Glutamatergic neuron (in vitro differentiated cells): ENCODE measurements around the gene KCNQ1. TPM values are rescaled to one million over a fixed set of nuclear protein-coding genes. Genes with fewer than 3 reads are reported as not detected.

Experiments
- DNase-seq: peaks from one replicate; pipeline ENCODE4 v3.0.0; 2022
- H3K27ac Mint-ChIP-seq: one replicate; pipeline ENCODE4 v1.8.0; 2020; ENCODE audit warnings: mild to moderate bottlenecking, mixed read lengths, inconsistent platforms; ENCODE audit not compliant: unreplicated experiment
- H3K27me3 Mint-ChIP-seq: one replicate; pipeline ENCODE4 v1.8.0; 2020; ENCODE audit warnings: mild to moderate bottlenecking, moderate library complexity, mixed read lengths, inconsistent platforms; ENCODE audit not compliant: unreplicated experiment
- H3K36me3 Mint-ChIP-seq: one replicate; pipeline ENCODE4 v1.8.0; 2020; ENCODE audit warnings: mild to moderate bottlenecking, mixed read lengths, inconsistent platforms; ENCODE audit not compliant: unreplicated experiment
- H3K4me1 Mint-ChIP-seq: one replicate; pipeline ENCODE4 v1.8.0; 2020; ENCODE audit warnings: mild to moderate bottlenecking, low read depth, mixed read lengths, inconsistent platforms; ENCODE audit not compliant: unreplicated experiment
- H3K4me3 Mint-ChIP-seq: one replicate; pipeline ENCODE4 v1.8.0; 2020; ENCODE audit warnings: mild to moderate bottlenecking, mixed read lengths, inconsistent platforms; ENCODE audit not compliant: unreplicated experiment
- H3K9me3 Mint-ChIP-seq: one replicate; pipeline ENCODE4 v1.8.0; 2020; ENCODE audit warnings: mild to moderate bottlenecking, moderate library complexity, mixed read lengths, inconsistent platforms; ENCODE audit not compliant: unreplicated experiment
- CTCF ChIP-seq: fragments of 200-600 bp; sonication (generic); IDR thresholded peaks from one replicate; pipeline ENCODE4 v1.5.0; 2021; ENCODE audit not compliant: partially characterized antibody, unreplicated experiment
- total RNA-seq: library from RNA; stranded (reverse); fragmentation: NEBNext Ultra II Directional; extraction: Animal tissue kit (Norgen Biotek cat#: 25700); gene quantifications from one replicate; pipeline ENCODE4 v1.2.1, GENCODE V29; 2021; ENCODE audit not compliant: unreplicated experiment

The KCNQ1 gene
- total RNA-seq, 1 donor from 2014 or later: 0.44 TPM

GRCh38 chr11:2691355-2691761, 246.6 kb downstream of the KCNQ1 start:
- H3K9me3 Mint-ChIP-seq: peaks cover 6% of the 10 kb centered on the region
- DNase-seq: no peak

GRCh38 chr11:2691991-2692875, 247.4 kb downstream of the KCNQ1 start:
- peaks cover 6% of the 10 kb centered on the region for H3K9me3 Mint-ChIP-seq
- no peak for TF ChIP-seq CTCF
- H3K27ac Mint-ChIP-seq: peak overlapping the region; percentile 11
- peaks cover 8% of the 10 kb centered on the region for H3K27me3 Mint-ChIP-seq
- peaks cover 48% of the 10 kb centered on the region for H3K4me1 Mint-ChIP-seq
- H3K36me3 Mint-ChIP-seq: no peaks in the 10 kb centered on the region
- DNase-seq: no peak
- peak overlapping the region; percentile 55 for H3K4me3 Mint-ChIP-seq

More at GRCh38 chr11:2691355-2691761, 246.6 kb downstream of the KCNQ1 start:
- H3K27ac Mint-ChIP-seq: no peak overlapping the region
- TF ChIP-seq CTCF: no peak
- H3K4me3 Mint-ChIP-seq: no peak overlapping the region
- H3K27me3 Mint-ChIP-seq: peaks cover 8% of the 10 kb centered on the region
- H3K36me3 Mint-ChIP-seq: no peaks in the 10 kb centered on the region
- peaks cover 47% of the 10 kb centered on the region for H3K4me1 Mint-ChIP-seq

- no peak for TF ChIP-seq CTCF
- H3K27me3 Mint-ChIP-seq: peaks cover 10% of the 10 kb centered on the region
- peak overlapping the region; percentile 55 for H3K4me3 Mint-ChIP-seq
- H3K9me3 Mint-ChIP-seq: peaks cover 8% of the 10 kb centered on the region
- DNase-seq: no peak
- no peaks in the 10 kb centered on the region for H3K36me3 Mint-ChIP-seq
- no peak overlapping the region for H3K27ac Mint-ChIP-seq
- peaks cover 49% of the 10 kb centered on the region for H3K4me1 Mint-ChIP-seq
Observed at GRCh38 chr11:2693271-2694261, 248.8 kb downstream of the KCNQ1 start.

- peaks cover 47% of the 10 kb centered on the region for H3K4me1 Mint-ChIP-seq
- no peak overlapping the region for H3K27ac Mint-ChIP-seq
- H3K27me3 Mint-ChIP-seq: peaks cover 15% of the 10 kb centered on the region
- TF ChIP-seq CTCF: no peak
- no peak for DNase-seq
- peak overlapping the region; percentile 17 for H3K4me3 Mint-ChIP-seq
- no peaks in the 10 kb centered on the region for H3K36me3 Mint-ChIP-seq
- H3K9me3 Mint-ChIP-seq: peaks cover 13% of the 10 kb centered on the region
Observed at GRCh38 chr11:2694495-2694894, 249.7 kb downstream of the KCNQ1 start.
